Lung (tissue), 12 donors: Measurements from ENCODE around the gene ABTB1. TPM values are rescaled to one million over a fixed set of nuclear protein-coding genes. Genes with fewer than 3 reads are reported as not detected.

Experiments
- ATAC-seq: fragments of 200-7000 bp; cut with Tn5 transposase; one replicate; pipeline ENCODE4 v1.9.1; 2020; ENCODE audit warnings: moderate number of reproducible peaks; ENCODE audit not compliant: insufficient read depth, low FRiP score
- DNase-seq, 3 donors: peaks; one replicate each; pipeline ENCODE4 v3.0.0-alpha.2; 2013 to 2017
- H3K27ac ChIP-seq, 2 donors: one replicate each; pipeline ENCODE4 v1.5.1; 2013; ENCODE audit warnings: mild to moderate bottlenecking in 2 of 2, moderate library complexity in 2 of 2, control low read depth in 1 of 2, inconsistent platforms in 1 of 2, low read depth in 1 of 2, low read length in 1 of 2
- H3K27me3 ChIP-seq, 3 donors: one replicate each; pipeline ENCODE4 v1.5.1; 2013; ENCODE audit warnings: low read length in 2 of 3; ENCODE audit not compliant: control insufficient read depth in 3 of 3, insufficient read depth in 3 of 3
- H3K36me3 ChIP-seq, 4 donors: one replicate each; pipeline ENCODE4 v1.5.1; 2013; ENCODE audit warnings: low read length in 4 of 4, mild to moderate bottlenecking in 1 of 4, moderate library complexity in 1 of 4; ENCODE audit not compliant: control insufficient read depth in 4 of 4, insufficient read depth in 4 of 4
- H3K4me1 ChIP-seq, 5 donors: one replicate each; pipeline ENCODE4 v1.5.1; 2013; ENCODE audit warnings: low read length in 5 of 5, mild to moderate bottlenecking in 2 of 5, moderate library complexity in 1 of 5; ENCODE audit not compliant: control insufficient read depth in 5 of 5, insufficient read depth in 5 of 5
- H3K4me3 ChIP-seq: one replicate; pipeline ENCODE4 v1.5.1; 2013; ENCODE audit warnings: mild to moderate bottlenecking, control low read depth, moderate library complexity
- H3K9ac ChIP-seq, 2 donors: one replicate each; pipeline ENCODE4 v1.5.1; 2013; ENCODE audit warnings: low read length in 2 of 2, control low read depth in 1 of 2; ENCODE audit not compliant: insufficient read depth in 1 of 2
- H3K9me3 ChIP-seq, 4 donors: one replicate each; pipeline ENCODE4 v1.5.1; 2013; ENCODE audit warnings: low read length in 3 of 4, mild to moderate bottlenecking in 1 of 4, moderate library complexity in 1 of 4; ENCODE audit not compliant: control insufficient read depth in 4 of 4, insufficient read depth in 3 of 4
- CTCF ChIP-seq: IDR thresholded peaks from 2 replicates; pipeline ENCODE4 v1.5.1; 2012; ENCODE audit warnings: mild to moderate bottlenecking; ENCODE audit errors: control extremely low read depth, extremely low read depth
- WGBS, 2 donors: extraction: QIAGEN DNeasy Blood & Tissue Kit; methylation state at CpG; one replicate each; pipeline ENCODE4 v1.1.7; 2013; 5-methylcytosine and 5-hydroxymethylcytosine counted together
- polyA plus RNA-seq, 2 donors: library from polyadenylated mRNA; stranded (reverse); fragments of 200-250 nt; gene quantifications; one replicate each; pipeline ENCODE4 v1.2.1, GENCODE V29; 2013
- total RNA-seq, 2 donors: library from RNA; depleted of rRNA in 1 of 2; stranded (reverse); fragments of >200 nt in 1 of 2; gene quantifications; one replicate each; pipeline ENCODE4 v1.2.1, GENCODE V29; 2014 to 2021
- donor health status: control.
- donor health status: control.
- donor health status: Bipolar disorder and iron deficiency.
- donor health status: healthy.
- donor health status: DM: yes; HTN: yes; CAD: no.

The ABTB1 gene
- total and polyA plus RNA-seq, 4 donors: 30.7 to 102 (median 48.6) TPM

GRCh38 chr3:127647166-127647844 is 25.4 kb upstream of the ABTB1 start:
- Histone ChIP-seq H3K4me3 (no peak overlapping the region), H3K4me1 (peaks cover 0 to 1% (median 0%) of the 10 kb centered on the region in 5 donors), H3K27ac (no peak overlapping the region), H3K36me3 (no peaks in the 10 kb centered on the region), H3K27me3 (no peaks in the 10 kb centered on the region), H3K9me3 (no peaks in the 10 kb centered on the region), H3K9ac (no peak overlapping the region)
- no peak for DNase-seq
- WGBS, 2 donors: 85 to 91% methylated on average over 13 of the region's 13 CpGs
- ATAC-seq: no peak
- TF ChIP-seq CTCF: no peak

- no peaks in the 10 kb centered on the region for H3K36me3 ChIP-seq
- DNase-seq: no peak
- peaks cover 0 to 3% (median 0%) of the 10 kb centered on the region in 5 donors for H3K4me1 ChIP-seq
- no peak overlapping the region for H3K4me3 ChIP-seq
- no peak for ATAC-seq
- no peaks in the 10 kb centered on the region for H3K27me3 ChIP-seq
- no peak for TF ChIP-seq CTCF
- no peaks in the 10 kb centered on the region for H3K9me3 ChIP-seq
- H3K9ac ChIP-seq: no peak overlapping the region
- H3K27ac ChIP-seq: no peak overlapping the region
Observed at GRCh38 chr3:127647845-127648204, 24.9 kb upstream of the ABTB1 start.

- no peak for TF ChIP-seq CTCF
- H3K36me3 ChIP-seq: no peaks in the 10 kb centered on the region
- H3K9ac ChIP-seq: no peak overlapping the region
- ATAC-seq (no peak), DNase-seq (no peak)
- H3K4me3 ChIP-seq: no peak overlapping the region
- 92 to 95% methylated on average over 4 of the region's 4 CpGs for WGBS, 2 donors
- no peaks in the 10 kb centered on the region for H3K9me3 ChIP-seq
- H3K4me1 ChIP-seq: peaks cover 0 to 3% (median 0%) of the 10 kb centered on the region in 5 donors
- H3K27me3 ChIP-seq: no peaks in the 10 kb centered on the region
- no peak overlapping the region for H3K27ac ChIP-seq
Observed at GRCh38 chr3:127650236-127650635, 22.5 kb upstream of the ABTB1 start.
